HG03457 (cell line): ENCODE measurements around the gene AFTPH.
A peak's percentile ranks its signal among the peaks of the same experiment; 100 is the strongest.

Experiments
- ATAC-seq: cut with Tn5 transposase; IDR thresholded peaks from one replicate; pipeline ENCODE4 v1.9.1; 2021; ENCODE audit warnings: moderate number of reproducible peaks; ENCODE audit not compliant: unreplicated experiment

Gene AFTPH

GRCh38 chr2:64627860-64628841, 104.0 kb downstream of the AFTPH start:
- ATAC-seq, result no peak

GRCh38 chr2:64629329-64629781, 105.2 kb downstream of the AFTPH start:
- no peak for ATAC-seq

DNA sequence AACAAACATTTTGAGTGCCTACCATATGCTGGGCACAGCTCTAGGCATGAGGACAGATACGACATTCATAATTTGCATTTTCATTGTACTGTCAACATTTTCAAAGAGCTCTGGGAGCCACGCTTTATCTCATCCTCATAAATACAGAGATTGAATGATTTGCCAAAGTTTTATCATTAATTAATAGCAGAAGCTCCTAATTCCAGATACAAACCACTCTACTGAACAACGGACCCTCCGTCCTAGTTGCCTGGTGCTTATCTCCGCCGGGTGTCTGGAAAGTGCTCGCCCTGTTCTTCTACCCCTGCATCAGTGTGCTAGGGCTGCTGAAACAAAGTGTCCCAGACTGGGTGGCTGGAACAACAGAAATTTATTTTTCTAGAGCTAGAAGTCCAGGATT, 105.7 kb downstream of the AFTPH start:
- no peak for ATAC-seq

- ATAC-seq, result no peak
These were observed 106.6 kb downstream of the AFTPH start for GRCh38 chr2:64630752-64631151.

- no peak for ATAC-seq
These were observed 107.6 kb downstream of the AFTPH start for GRCh38 chr2:64631771-64632170.

DNA sequence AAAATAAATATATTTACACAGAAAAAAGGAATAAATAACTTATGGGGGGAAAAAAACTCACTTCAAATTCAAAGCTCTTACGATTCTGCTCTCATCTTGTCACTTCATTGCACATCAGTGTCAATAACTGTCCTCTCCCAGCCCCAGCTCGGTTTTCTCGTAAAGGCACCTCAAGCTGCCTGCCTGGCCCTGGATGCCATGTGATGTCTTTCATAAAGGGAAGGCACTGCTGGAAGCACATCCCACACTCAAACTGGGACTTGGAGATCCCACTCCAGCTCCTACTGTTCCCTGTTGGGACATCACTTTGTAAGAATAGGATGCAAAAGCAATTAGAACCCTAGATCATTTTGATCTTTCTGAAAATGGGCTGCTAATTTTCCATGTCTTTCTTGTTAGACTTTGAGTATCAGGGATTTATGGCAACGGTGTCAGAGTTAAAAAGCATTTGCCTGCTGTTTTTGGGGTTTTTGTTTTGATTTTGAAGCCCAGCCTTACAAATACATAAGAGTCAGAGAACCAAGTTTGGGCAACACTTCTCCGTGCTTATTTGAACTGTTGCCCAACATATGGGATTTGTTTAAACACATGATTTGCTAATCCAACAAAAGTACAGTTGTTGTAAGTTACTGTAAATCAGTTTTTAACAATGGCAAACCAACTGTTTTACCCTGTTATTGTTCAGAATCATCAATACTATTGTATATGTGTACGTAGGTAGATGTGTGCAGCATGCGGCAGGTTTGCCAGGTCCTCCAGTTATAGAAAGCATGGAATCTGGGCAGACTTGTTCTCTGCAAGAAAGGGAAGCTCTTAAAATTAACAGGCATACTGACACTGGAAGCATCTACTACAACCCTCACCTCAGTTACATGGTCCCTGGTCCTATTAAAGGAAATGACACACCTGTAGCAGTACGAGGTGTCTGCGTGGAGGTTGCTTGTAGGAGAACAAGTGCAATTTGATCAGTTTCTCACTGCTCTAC, 109.0 kb downstream of the AFTPH start:
- no peak for ATAC-seq

DNA sequence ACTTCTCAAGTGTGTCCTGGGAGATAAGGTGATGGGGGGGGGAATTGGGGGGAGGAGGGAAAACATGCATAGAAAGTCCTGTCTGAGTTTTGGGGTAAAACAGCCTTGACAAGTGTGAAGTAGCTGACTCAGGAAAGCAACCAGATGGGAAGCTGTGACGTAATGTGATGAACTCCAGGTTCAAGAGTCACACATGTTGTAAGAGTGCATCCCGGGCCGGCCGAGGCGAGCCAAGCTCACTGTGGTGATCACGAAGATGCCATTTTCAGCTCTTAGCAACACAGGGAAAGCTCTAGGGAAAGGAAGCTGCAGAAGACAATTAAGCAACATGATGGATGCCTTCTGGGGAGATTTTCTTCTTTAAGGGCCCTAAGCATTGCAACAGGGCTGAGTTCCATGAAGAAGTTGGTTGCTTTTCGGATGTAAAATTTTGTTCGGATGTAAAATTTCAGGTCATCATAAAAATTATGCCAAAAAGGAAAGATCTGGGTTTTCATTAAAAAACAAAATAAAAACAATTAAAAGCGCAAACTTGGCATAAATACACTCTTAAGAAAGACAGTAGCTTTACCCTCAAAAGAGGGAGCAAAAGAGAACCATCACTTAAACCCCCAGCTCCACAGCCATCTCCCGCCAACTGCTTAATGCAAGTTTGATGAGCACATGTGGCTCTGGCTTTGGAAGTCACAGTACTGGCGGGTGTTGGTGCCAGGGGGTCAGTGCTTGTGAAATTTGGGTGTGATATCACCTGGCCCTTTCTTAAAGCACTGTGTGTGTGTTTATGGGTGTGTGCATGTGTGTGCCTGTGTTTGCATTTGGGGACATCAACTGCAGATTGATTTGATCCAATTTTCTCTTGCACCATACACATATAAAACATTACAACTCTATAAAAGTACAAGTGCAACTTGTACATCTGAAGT, 110.5 kb downstream of the AFTPH start:
- ATAC-seq, result no peak

DNA sequence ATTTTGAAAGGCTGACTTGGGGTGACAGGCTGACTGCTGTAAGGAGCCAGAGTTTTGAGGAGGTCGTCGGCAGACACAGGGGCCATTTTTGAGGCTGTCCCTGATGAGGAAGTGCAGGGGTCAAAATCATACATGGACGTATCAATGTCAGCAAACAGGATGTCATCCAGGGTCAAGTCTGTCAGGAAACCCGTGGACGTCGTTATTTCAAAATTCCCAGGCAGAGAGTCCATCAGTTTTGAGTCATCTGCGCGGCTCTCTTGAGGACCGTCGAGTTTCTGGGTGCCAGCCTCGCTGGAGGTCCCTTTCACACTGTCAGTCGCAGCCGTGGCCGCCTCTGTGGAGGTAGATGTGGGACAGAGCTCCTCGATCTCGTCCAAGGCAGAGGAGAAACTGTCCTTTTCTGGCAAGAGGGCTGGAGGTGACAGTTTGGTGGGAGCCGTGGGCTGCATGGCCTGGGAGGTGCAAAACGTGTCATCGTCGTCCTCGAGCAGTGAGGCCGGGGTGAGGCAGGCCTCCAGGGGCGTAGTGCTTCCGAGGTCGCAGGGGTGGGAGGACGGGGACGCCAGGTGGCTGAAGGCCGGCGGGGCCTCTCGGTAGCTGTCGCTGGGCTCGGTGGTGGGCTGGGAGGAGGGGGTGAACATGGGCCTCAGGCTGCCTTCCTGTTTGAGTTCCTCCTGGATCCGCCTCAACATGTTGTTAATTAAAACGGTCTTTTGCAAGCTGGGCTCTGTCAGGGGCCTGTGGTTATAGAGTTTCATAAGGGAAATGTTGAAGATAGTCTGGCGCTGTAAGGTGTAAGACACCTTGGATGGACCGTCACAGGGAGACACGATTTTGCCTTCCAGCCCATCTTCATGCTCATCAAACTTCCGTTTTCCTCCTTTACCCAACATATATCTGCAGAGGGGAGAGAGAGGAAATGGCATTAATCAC, 112.1 kb downstream of the AFTPH start:
- ATAC-seq, result peak; percentile 38

- ATAC-seq, result no peak
These were observed 113.0 kb downstream of the AFTPH start for GRCh38 chr2:64637000-64637635.

- no peak for ATAC-seq
These were observed 113.8 kb downstream of the AFTPH start for GRCh38 chr2:64637931-64638330.

- ATAC-seq, result no peak
These were observed 114.5 kb downstream of the AFTPH start for GRCh38 chr2:64638502-64639120.

- ATAC-seq, result no peak
These were observed 115.6 kb downstream of the AFTPH start for GRCh38 chr2:64639691-64640090.

GRCh38 chr2:64640153-64641044, 116.3 kb downstream of the AFTPH start:
- ATAC-seq, result no peak

DNA sequence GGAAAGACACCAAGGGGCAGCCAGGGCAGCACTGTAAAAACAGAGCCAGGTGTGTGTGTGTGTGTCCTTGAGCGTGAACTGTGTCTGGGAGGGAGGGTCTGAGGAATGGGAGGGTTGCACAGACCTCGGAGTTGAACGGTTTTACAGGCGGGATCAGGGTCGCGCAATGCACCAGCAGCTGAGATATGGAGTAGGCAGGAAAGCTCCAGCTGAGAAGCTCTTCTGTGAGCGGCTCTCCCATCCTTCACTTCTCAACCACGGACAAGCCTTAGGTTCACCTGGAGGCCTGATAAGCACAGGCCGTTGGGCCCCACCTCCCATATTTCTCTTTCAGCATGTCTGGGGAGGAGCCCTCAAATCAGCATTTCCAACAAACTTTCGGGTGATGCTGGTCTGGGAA, 117.5 kb downstream of the AFTPH start:
- ATAC-seq, result no peak
